ENCODE measurements around the gene ERP44. TPM values are rescaled to one million over a fixed set of nuclear protein-coding genes. Genes with fewer than 3 reads are reported as not detected.

Gene ERP44
- total and polyA plus RNA-seq, 8 donors, result 1.2 to 32.9 (median 12.0) TPM

- DNase-seq, result no peak
- no peaks in the 10 kb centered on the region for H3K27me3 ChIP-seq
- H3K4me1 ChIP-seq, result no peaks in the 10 kb centered on the region
- H3K9me3 ChIP-seq, result no peaks in the 10 kb centered on the region
- H3K4me3 ChIP-seq, result no peak overlapping the region
- peaks cover 0 to 13% (median 12%) of the 10 kb centered on the region in 4 donors for H3K36me3 ChIP-seq
- 73 to 90% (median 85%) methylated on average over 3 of the region's 3 CpGs for WGBS, 5 donors
- intact Hi-C loops (cut with DNase I; ENCODE audit: low total_unique reads), result no loop called here
- H3K27ac ChIP-seq, result no peak overlapping the region
- TF ChIP-seq EP300 (IDR thresholded peaks at IDR 0.05), result no peak
- no peak for TF ChIP-seq POLR2A (IDR thresholded peaks at IDR 0.05)
- TF ChIP-seq CTCF (IDR thresholded peaks at IDR 0.05), result no peak
- TF ChIP-seq POLR2AphosphoS5 (IDR thresholded peaks at IDR 0.05), result no peak
Observed at GRCh38 chr9:100134731-100135130, 35.9 kb upstream of the ERP44 start.

- WGBS, 5 donors, result 93 to 98% (median 96%) methylated on average over 3 of the region's 3 CpGs
Observed at GRCh38 chr9:100131875-100132430, 33.2 kb upstream of the ERP44 start.

GRCh38 chr9:100131216-100131615 is 32.4 kb upstream of the ERP44 start:
- intact Hi-C loops (cut with DNase I; ENCODE audit: low total_unique reads), result no loop called here
- 78 to 90% (median 82%) methylated on average over 1 of the region's 1 CpG for WGBS, 5 donors
- no peaks in the 10 kb centered on the region for H3K9me3 ChIP-seq
- TF ChIP-seq POLR2A (IDR thresholded peaks at IDR 0.05), result no peak
- no peak for TF ChIP-seq POLR2AphosphoS5 (IDR thresholded peaks at IDR 0.05)
- no peak for TF ChIP-seq CTCF (IDR thresholded peaks at IDR 0.05)
- TF ChIP-seq EP300 (IDR thresholded peaks at IDR 0.05), result no peak
- peaks cover 0 to 38% (median 23%) of the 10 kb centered on the region in 4 donors for H3K36me3 ChIP-seq
- H3K4me1 ChIP-seq, result no peaks in the 10 kb centered on the region
- no peak overlapping the region for H3K27ac ChIP-seq
- H3K27me3 ChIP-seq, result no peaks in the 10 kb centered on the region
- peak in 1 of 2 donors; percentile 2 for DNase-seq
- no peak overlapping the region for H3K4me3 ChIP-seq

More at GRCh38 chr9:100131875-100132430, 33.2 kb upstream of the ERP44 start:
- intact Hi-C loops (cut with DNase I; ENCODE audit: low total_unique reads), result no loop called here
- DNase-seq, result no peak
- H3K27ac ChIP-seq, result no peak overlapping the region
- H3K36me3 ChIP-seq, result peaks cover 0 to 31% (median 18%) of the 10 kb centered on the region in 4 donors
- H3K9me3 ChIP-seq, result no peaks in the 10 kb centered on the region
- no peaks in the 10 kb centered on the region for H3K27me3 ChIP-seq
- no peak overlapping the region for H3K4me3 ChIP-seq
- TF ChIP-seq POLR2A (IDR thresholded peaks at IDR 0.05), result no peak
- no peak for TF ChIP-seq CTCF (IDR thresholded peaks at IDR 0.05)
- TF ChIP-seq POLR2AphosphoS5 (IDR thresholded peaks at IDR 0.05), result no peak
- no peak for TF ChIP-seq EP300 (IDR thresholded peaks at IDR 0.05)
- H3K4me1 ChIP-seq, result no peaks in the 10 kb centered on the region

- H3K4me3 ChIP-seq, result no peak overlapping the region
- no peak overlapping the region for H3K27ac ChIP-seq
- no peaks in the 10 kb centered on the region for H3K9me3 ChIP-seq
- H3K36me3 ChIP-seq, result peaks cover 0 to 38% (median 24%) of the 10 kb centered on the region in 4 donors
- no peaks in the 10 kb centered on the region for H3K27me3 ChIP-seq
- DNase-seq, result no peak
- TF ChIP-seq POLR2A (IDR thresholded peaks at IDR 0.05) (no peak), EP300 (IDR thresholded peaks at IDR 0.05) (no peak), POLR2AphosphoS5 (IDR thresholded peaks at IDR 0.05) (no peak), CTCF (IDR thresholded peaks at IDR 0.05) (no peak)
- intact Hi-C loops (cut with DNase I; ENCODE audit: low total_unique reads), result no loop called here
- H3K4me1 ChIP-seq, result no peaks in the 10 kb centered on the region
Observed at GRCh38 chr9:100129772-100130171, 31.0 kb upstream of the ERP44 start.
